H9 (cell line): Measurements from ENCODE around the gene NFATC1. TPM values are rescaled to one million over a fixed set of nuclear protein-coding genes. Genes with fewer than 3 reads are reported as not detected.

ENCODE experiments used
- DNase-seq: peaks from one replicate; pipeline ENCODE4 v3.0.0-alpha.2; 2017
- H2AFZ ChIP-seq: one replicate; pipeline ENCODE4 v1.6.1; 2013; ENCODE audit warnings: mild to moderate bottlenecking, low read length, control low read depth, moderate library complexity
- H2AK5ac ChIP-seq: 2 replicates; pipeline ENCODE4 v1.6.1; 2013; ENCODE audit warnings: low read length, control low read depth, mixed read lengths; ENCODE audit not compliant: insufficient read length
- H2BK120ac ChIP-seq: one replicate; pipeline ENCODE4 v1.6.1; 2013; ENCODE audit warnings: low read depth, mild to moderate bottlenecking, low read length, control low read depth, inconsistent platforms; ENCODE audit not compliant: poor library complexity, severe bottlenecking
- H2BK12ac ChIP-seq: 2 replicates; pipeline ENCODE4 v1.6.1; 2013; ENCODE audit warnings: low read length, control low read depth, mixed read lengths, low read depth; ENCODE audit not compliant: insufficient read length
- H2BK15ac ChIP-seq: 2 replicates; pipeline ENCODE4 v1.6.1; 2013; ENCODE audit warnings: low read depth, low read length, control low read depth
- H2BK20ac ChIP-seq: one replicate; pipeline ENCODE4 v1.6.1; 2013; ENCODE audit warnings: low read depth, mild to moderate bottlenecking, low read length, control low read depth, inconsistent platforms; ENCODE audit not compliant: poor library complexity, severe bottlenecking
- H2BK5ac ChIP-seq: 2 replicates; pipeline ENCODE4 v1.6.1; 2013; ENCODE audit warnings: low read length, control low read depth, mixed read lengths; ENCODE audit not compliant: insufficient read length
- H3K14ac ChIP-seq: 2 replicates; pipeline ENCODE4 v1.6.1; 2013; ENCODE audit warnings: low read length, control low read depth; ENCODE audit not compliant: insufficient read depth
- H3K18ac ChIP-seq: 2 replicates; pipeline ENCODE4 v1.6.1; 2013; ENCODE audit warnings: low read depth, mild to moderate bottlenecking, mixed read lengths, low read length, control low read depth; ENCODE audit not compliant: insufficient read length
- H3K23ac ChIP-seq: 2 replicates; pipeline ENCODE4 v1.6.1; 2013; ENCODE audit warnings: low read length, control low read depth, mixed read lengths, low read depth; ENCODE audit not compliant: insufficient read length
- H3K23me2 ChIP-seq: 2 replicates; pipeline ENCODE4 v1.6.1; 2013; ENCODE audit warnings: low read depth, mild to moderate bottlenecking, mixed read lengths, low read length, control low read depth; ENCODE audit not compliant: insufficient read length, poor library complexity, severe bottlenecking
- H3K27ac ChIP-seq: 2 replicates; pipeline ENCODE4 v1.5.1; 2013; ENCODE audit warnings: low read length, control low read depth, mixed read lengths, low read depth; ENCODE audit not compliant: insufficient read length
- H3K27me3 ChIP-seq: 2 replicates; pipeline ENCODE4 v1.6.1; 2013; ENCODE audit warnings: low read length, control low read depth, inconsistent platforms; ENCODE audit not compliant: insufficient read depth
- H3K4ac ChIP-seq: 2 replicates; pipeline ENCODE4 v1.6.1; 2013; ENCODE audit warnings: low read depth, mild to moderate bottlenecking, control low read depth, inconsistent platforms, low read length, moderate library complexity
- H3K4me1 ChIP-seq: 2 replicates; pipeline ENCODE4 v1.6.1; 2013; ENCODE audit warnings: low read length, control low read depth, inconsistent platforms; ENCODE audit not compliant: insufficient read depth
- H3K4me2 ChIP-seq: 2 replicates; pipeline ENCODE4 v1.6.1; 2013; ENCODE audit warnings: low read length, control low read depth, mixed read lengths; ENCODE audit not compliant: insufficient read length, insufficient read depth
- H3K56ac ChIP-seq: 2 replicates; pipeline ENCODE4 v1.6.1; 2013; ENCODE audit warnings: low read depth, mild to moderate bottlenecking, mixed read lengths, low read length, control low read depth; ENCODE audit not compliant: insufficient read length
- H3K79me1 ChIP-seq: 2 replicates; pipeline ENCODE4 v1.6.1; 2013; ENCODE audit warnings: low read depth, mild to moderate bottlenecking, moderate library complexity, low read length, control low read depth, inconsistent platforms; ENCODE audit not compliant: insufficient read depth, poor library complexity, severe bottlenecking
- H3K79me2 ChIP-seq: 2 replicates; pipeline ENCODE4 v1.6.1; 2013; ENCODE audit warnings: low read length, control low read depth, inconsistent platforms; ENCODE audit not compliant: insufficient read depth
- H3K9ac ChIP-seq: 2 replicates; pipeline ENCODE4 v1.6.1; 2013; ENCODE audit warnings: low read length, control low read depth, mixed read lengths; ENCODE audit not compliant: insufficient read length; ENCODE audit errors: extremely low read depth
- H3K9me3 ChIP-seq: one replicate; pipeline ENCODE4 v1.6.1; 2013; ENCODE audit warnings: low read depth, low read length, inconsistent platforms; ENCODE audit not compliant: control insufficient read depth
- H3T11ph ChIP-seq: one replicate; pipeline ENCODE4 v1.6.1; 2013; ENCODE audit warnings: mild to moderate bottlenecking, low read length, control low read depth, inconsistent platforms
- H4K20me1 ChIP-seq: one replicate; pipeline ENCODE4 v1.6.1; 2013; ENCODE audit not compliant: control insufficient read depth, insufficient read length, insufficient read depth
- H4K5ac ChIP-seq: 2 replicates; pipeline ENCODE4 v1.6.1; 2013; ENCODE audit warnings: low read depth, mild to moderate bottlenecking, mixed read lengths, low read length, control low read depth; ENCODE audit not compliant: insufficient read length
- H4K8ac ChIP-seq: replicated peaks from 2 replicates; pipeline ENCODE4 v1.6.1; 2013; ENCODE audit warnings: low read length, control low read depth, mixed read lengths, low read depth; ENCODE audit not compliant: insufficient read length
- H4K91ac ChIP-seq: 2 replicates; pipeline ENCODE4 v1.6.1; 2013; ENCODE audit warnings: low read depth, mild to moderate bottlenecking, moderate library complexity, mixed read lengths, low read length, control low read depth; ENCODE audit not compliant: insufficient read length
- H3K27ac Mint-ChIP-seq, 3 experiments: 2 replicates in 2 of 3; 3 replicates in 1 of 3; pipeline ENCODE4 v1.8.0; 2020 to 2021; ENCODE audit warnings: mixed read lengths in 3 of 3, mild to moderate bottlenecking in 1 of 3, moderate library complexity in 1 of 3
- H3K27me3 Mint-ChIP-seq: 2 replicates; pipeline ENCODE4 v1.8.0; 2021; ENCODE audit warnings: low read depth, mild to moderate bottlenecking, moderate library complexity, mixed read lengths
- H3K36me3 Mint-ChIP-seq, 3 experiments: 2 replicates in 2 of 3; 3 replicates in 1 of 3; pipeline ENCODE4 v1.8.0; 2020 to 2021; ENCODE audit warnings: low read depth in 3 of 3, mixed read lengths in 3 of 3; ENCODE audit not compliant: insufficient read depth in 1 of 3
- H3K4me1 Mint-ChIP-seq, 2 experiments: 2 replicates each; pipeline ENCODE4 v1.8.0; 2020; ENCODE audit warnings: mixed read lengths in 2 of 2
- H3K4me3 Mint-ChIP-seq, 2 experiments: 2 replicates in 1 of 2; 3 replicates in 1 of 2; pipeline ENCODE4 v1.8.0; 2020 to 2021; ENCODE audit warnings: mild to moderate bottlenecking in 2 of 2, mixed read lengths in 2 of 2, moderate library complexity in 1 of 2
- H3K9me3 Mint-ChIP-seq, 2 experiments: 2 replicates in 1 of 2; 3 replicates in 1 of 2; pipeline ENCODE4 v1.8.0; 2020; ENCODE audit warnings: mild to moderate bottlenecking in 2 of 2, mixed read lengths in 2 of 2, moderate library complexity in 1 of 2
- WGBS: extraction: QIAGEN DNeasy Blood & Tissue Kit; methylation state at CpG from one replicate; pipeline ENCODE4 v1.1.7; 2013; ENCODE audit warnings: missing lambda C conversion rate, low lambda C conversion rate, mixed read lengths; ENCODE audit not compliant: insufficient read length; ENCODE audit errors: extremely low coverage; 5-methylcytosine and 5-hydroxymethylcytosine counted together
- total RNA-seq: library from RNA; stranded (reverse); gene quantifications from 2 replicates; pipeline ENCODE4 v1.2.1, GENCODE V29; 2021
- TF ChIP-seq, protein P1 (sequence below): fragments of 200-600 bp; sonication (generic); conservative IDR thresholded peaks from 3 replicates; pipeline ENCODE4 v1.8.0; 2021; ENCODE audit warnings: antibody characterized with exemption, mild to moderate bottlenecking

The NFATC1 gene
- total RNA-seq, 1 experiment from 2014 or later = 5.5 TPM

DNA sequence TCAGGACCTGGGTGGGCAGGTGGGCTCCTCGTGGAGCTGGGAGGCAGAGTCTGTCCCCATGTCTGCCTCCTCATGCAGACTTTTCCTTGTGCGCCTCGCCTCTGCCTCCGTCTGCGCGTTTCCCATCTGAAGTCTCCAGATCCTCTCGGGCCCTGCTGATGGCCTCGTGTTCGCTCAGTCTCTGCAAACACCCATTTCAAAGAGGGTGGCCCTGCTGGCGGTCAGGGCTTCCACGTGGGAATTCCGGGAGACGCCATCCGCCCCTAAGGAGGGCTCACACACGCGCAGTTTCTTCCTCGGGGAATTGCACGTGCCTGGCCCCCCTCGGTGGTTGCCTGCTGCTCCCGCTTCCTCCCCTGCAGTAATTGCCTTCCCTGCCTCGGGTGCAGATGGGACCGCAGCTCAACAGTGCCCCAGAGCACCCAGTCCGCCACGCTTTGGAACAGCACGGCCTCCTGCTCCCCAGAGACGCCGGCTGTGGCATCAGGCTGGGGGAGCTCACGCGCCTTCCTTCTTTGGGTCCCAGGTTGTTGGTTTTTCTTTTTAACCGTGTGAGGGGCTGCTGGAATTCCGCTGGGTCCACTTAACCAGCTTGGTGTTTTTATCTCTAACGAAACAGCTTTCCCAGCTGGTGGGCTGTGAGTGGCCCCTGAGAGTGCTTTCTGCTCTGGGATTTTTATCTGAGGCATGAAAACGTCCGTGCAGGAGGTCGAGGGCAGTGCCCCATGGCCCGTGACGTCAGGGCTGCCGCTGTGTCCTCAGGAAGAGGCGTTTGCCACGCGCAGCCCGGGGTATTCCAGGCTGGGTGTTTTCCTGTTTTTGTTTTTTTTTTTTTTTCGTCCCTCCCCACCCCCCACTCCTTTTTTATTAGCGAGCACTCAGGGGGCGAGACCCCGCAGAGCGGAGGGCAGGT lies 16.1 kb downstream of the NFATC1 start:
- Histone ChIP-seq H2BK20ac (no peak overlapping the region), H3K14ac (no peak overlapping the region; the same call in 1 of the 2 replicates), H3K4me2 (no peak overlapping the region), H2BK5ac (no peak overlapping the region), H2BK12ac (no peak overlapping the region), H3K9ac (no peak overlapping the region), H3K79me2 (no peaks in the 10 kb centered on the region), H4K5ac (no peak overlapping the region), H3K79me1 (no peaks in the 10 kb centered on the region), H2BK15ac (no peak overlapping the region), H3K27ac (no peak overlapping the region), H4K91ac (no peak overlapping the region), H3K23ac (no peak overlapping the region), H3K23me2 (no peaks in the 10 kb centered on the region), H3K4ac (no peak overlapping the region), H4K8ac (no peak overlapping the region), H3K9me3 (no peaks in the 10 kb centered on the region), H4K20me1 (no peaks in the 10 kb centered on the region), H2AK5ac (no peak overlapping the region), H2BK120ac (no peak overlapping the region), H3K18ac (no peak overlapping the region), H2AFZ (no peak overlapping the region), H3K27me3 (no peaks in the 10 kb centered on the region), H3K4me1 (no peaks in the 10 kb centered on the region), H3K56ac (no peak overlapping the region), H3T11ph (no peak overlapping the region)
- Mint-ChIP-seq H3K27me3 (peaks cover 2% of the 10 kb centered on the region; the same call in 1 of the 2 replicates), H3K4me3 (no peak overlapping the region), H3K36me3 (peaks cover 0 to 8% (median 0%) of the 10 kb centered on the region in 3 experiments; a peak in 3 of 7 replicates), H3K4me1 (peaks cover 7 to 9% of the 10 kb centered on the region in 2 experiments), H3K9me3 (no peaks in the 10 kb centered on the region), H3K27ac (peak overlapping the region in 1 of 3 experiments; percentile 91; a peak in 2 of 7 replicates)
- TF ChIP-seq, protein P1, sequence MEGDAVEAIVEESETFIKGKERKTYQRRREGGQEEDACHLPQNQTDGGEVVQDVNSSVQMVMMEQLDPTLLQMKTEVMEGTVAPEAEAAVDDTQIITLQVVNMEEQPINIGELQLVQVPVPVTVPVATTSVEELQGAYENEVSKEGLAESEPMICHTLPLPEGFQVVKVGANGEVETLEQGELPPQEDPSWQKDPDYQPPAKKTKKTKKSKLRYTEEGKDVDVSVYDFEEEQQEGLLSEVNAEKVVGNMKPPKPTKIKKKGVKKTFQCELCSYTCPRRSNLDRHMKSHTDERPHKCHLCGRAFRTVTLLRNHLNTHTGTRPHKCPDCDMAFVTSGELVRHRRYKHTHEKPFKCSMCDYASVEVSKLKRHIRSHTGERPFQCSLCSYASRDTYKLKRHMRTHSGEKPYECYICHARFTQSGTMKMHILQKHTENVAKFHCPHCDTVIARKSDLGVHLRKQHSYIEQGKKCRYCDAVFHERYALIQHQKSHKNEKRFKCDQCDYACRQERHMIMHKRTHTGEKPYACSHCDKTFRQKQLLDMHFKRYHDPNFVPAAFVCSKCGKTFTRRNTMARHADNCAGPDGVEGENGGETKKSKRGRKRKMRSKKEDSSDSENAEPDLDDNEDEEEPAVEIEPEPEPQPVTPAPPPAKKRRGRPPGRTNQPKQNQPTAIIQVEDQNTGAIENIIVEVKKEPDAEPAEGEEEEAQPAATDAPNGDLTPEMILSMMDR = no peak
- WGBS = no CpG with 5 or more reads among the region's 47 CpGs
- DNase-seq = no peak
